Vagina (tissue), 2 donors: ENCODE results near the gene CORT.

Source experiments
- CTCF ChIP-seq, 3 experiments: fragments of 450-650 bp in 2 of 3; fragments of 200-600 bp in 1 of 3; sonication (generic) in 1 of 3; IDR thresholded peaks; one replicate each; pipeline ENCODE4 v1.5.1; 2017 to 2019; ENCODE audit warnings: antibody characterized with exemption in 3 of 3, mild to moderate bottlenecking in 2 of 3, moderate library complexity in 2 of 3
- POLR2A ChIP-seq, 2 donors: fragments of 450-650 bp; IDR thresholded peaks; one replicate each; pipeline ENCODE4 v1.6.1; 2017; ENCODE audit warnings: antibody characterized with exemption in 2 of 2, mild to moderate bottlenecking in 2 of 2, moderate library complexity in 2 of 2
- POLR2AphosphoS5 ChIP-seq, 2 donors: sonication (generic); formaldehyde crosslinking; IDR thresholded peaks; one replicate each; pipeline ENCODE4 v1.9.0; 2017; ENCODE audit warnings: antibody characterized with exemption in 2 of 2, mild to moderate bottlenecking in 2 of 2, low read depth in 1 of 2; ENCODE audit not compliant: insufficient read depth in 1 of 2

GRCh38 chr1:10446790-10447422, 2.9 kb upstream of the CORT start:
- TF ChIP-seq CTCF (IDR thresholded peaks at IDR 0.05) (no peak), POLR2A (IDR thresholded peaks at IDR 0.05) (no peak), POLR2AphosphoS5 (IDR thresholded peaks at IDR 0.05; ENCODE audit: insufficient read depth in 1 of 2, low read depth in 1 of 2) (no peak)
